Fibroblast of the aortic adventitia (primary cell): ENCODE results near the gene VPS37B. TPM values are rescaled to one million over a fixed set of nuclear protein-coding genes. Genes with fewer than 3 reads are reported as not detected.

Experiments
- DNase-seq: peaks from one replicate; pipeline ENCODE4 v3.0.0-alpha.2; 2010; ENCODE audit warnings: low read depth
- H3K4me3 ChIP-seq: 2 replicates; pipeline ENCODE4 v1.5.1; 2011; ENCODE audit warnings: low read depth, mild to moderate bottlenecking, control low read depth, low read length, moderate library complexity
- CTCF ChIP-seq: IDR thresholded peaks from 2 replicates; pipeline ENCODE4 v1.5.1; 2011; ENCODE audit warnings: mild to moderate bottlenecking, low read length, control low read depth, inconsistent platforms; ENCODE audit not compliant: insufficient read depth
- total RNA-seq: library from RNA; depleted of rRNA; stranded (reverse); fragments of >200 nt; gene quantifications from 2 replicates; pipeline ENCODE4 v1.2.3, GENCODE V29; 2012; ENCODE audit warnings: low replicate concordance

Gene VPS37B
- total RNA-seq, 1 donor = 17.8 TPM

GRCh38 chr12:122858591-122859302 lies 37.2 kb downstream of the VPS37B start:
- H3K4me3 ChIP-seq = no peak overlapping the region
- DNase-seq = no peak
- no peak for TF ChIP-seq CTCF

DNA sequence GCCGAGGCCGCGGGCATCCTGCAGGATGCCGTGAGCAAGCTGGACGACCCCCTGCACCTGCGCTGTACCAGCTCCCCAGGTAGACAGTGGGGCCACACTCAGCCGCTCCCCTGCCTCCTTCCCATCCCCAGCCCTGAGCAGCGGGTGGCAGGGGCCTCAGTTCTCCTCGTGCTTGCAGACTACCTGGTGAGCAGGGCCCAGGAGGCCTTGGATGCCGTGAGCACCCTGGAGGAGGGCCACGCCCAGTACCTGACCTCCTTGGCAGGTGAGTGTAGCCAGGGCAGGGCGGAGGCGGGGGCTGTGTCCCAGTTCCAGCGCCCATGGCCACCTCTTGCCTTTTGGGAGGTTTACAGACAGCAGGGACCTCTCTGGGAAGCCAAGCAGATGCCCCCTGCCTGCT lies 37.8 kb downstream of the VPS37B start:
- no peak overlapping the region for H3K4me3 ChIP-seq
- no peak for DNase-seq
- TF ChIP-seq CTCF = no peak

DNA sequence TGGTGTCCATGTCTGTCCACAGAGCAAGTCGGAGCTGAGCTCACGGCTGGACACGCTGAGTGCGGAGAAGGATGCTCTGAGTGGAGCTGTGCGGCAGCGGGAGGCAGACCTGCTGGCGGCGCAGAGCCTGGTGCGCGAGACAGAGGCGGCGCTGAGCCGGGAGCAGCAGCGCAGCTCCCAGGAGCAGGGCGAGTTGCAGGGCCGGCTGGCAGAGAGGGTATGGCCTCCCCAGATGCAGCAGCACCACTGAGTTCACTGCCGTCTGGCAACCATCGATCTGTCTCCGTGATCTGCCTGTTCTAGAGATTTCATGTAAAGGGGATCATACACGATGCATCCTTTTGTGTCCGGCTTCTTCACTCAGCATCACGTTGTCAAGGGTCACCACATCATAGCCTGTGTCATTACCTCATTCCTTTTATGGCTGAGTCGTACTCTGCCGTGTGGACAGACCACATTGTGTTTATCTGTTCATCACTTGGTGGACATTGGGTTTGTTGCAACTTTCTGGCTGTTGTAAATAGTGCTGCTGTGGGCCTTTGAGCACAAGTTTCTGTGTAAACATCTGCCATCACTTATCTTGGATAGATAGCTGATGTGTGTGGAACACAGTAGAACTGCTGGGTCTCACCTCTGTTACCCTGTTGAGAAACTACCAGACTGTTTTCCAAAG lies 38.8 kb downstream of the VPS37B start:
- no peak overlapping the region for H3K4me3 ChIP-seq
- DNase-seq = no peak
- no peak for TF ChIP-seq CTCF

- no peak overlapping the region for H3K4me3 ChIP-seq
- TF ChIP-seq CTCF = no peak
- DNase-seq = no peak
Measured at GRCh38 chr12:122855928-122856831, 39.7 kb downstream of the VPS37B start.

GRCh38 chr12:122855071-122855829 lies 40.7 kb downstream of the VPS37B start:
- no peak overlapping the region for H3K4me3 ChIP-seq
- DNase-seq = no peak
- TF ChIP-seq CTCF = no peak

DNA sequence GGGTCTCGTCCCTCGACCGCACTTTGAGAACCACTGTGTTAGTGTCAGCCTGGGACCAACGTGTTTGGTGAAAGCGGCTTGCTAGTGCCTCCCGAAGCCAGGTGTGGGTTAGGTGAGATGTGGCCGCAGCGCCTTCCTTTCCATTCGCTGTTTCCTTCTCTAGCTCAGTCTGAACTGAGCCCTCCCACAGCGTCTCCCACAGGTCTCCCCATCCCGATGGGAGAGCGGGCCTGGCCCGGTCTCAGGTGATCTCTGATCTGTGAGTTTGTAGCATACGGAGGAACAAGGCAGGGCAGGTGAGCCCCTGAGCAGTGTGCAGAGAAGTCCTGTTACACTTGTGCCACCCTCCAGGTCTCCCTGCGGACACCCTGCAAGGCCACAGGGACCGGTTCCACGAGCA lies 41.4 kb downstream of the VPS37B start:
- no peak overlapping the region for H3K4me3 ChIP-seq
- DNase-seq = no peak
- TF ChIP-seq CTCF = no peak
